ENCODE data around the gene KPNB1. TPM values are rescaled to one million over a fixed set of nuclear protein-coding genes. Genes with fewer than 3 reads are reported as not detected.
"Not testable (repeated sequence)": the region's sequence is repeated elsewhere in the genome, so short reads cannot be mapped to it uniquely, and the experiment has no call there.

KPNB1 gene
- total RNA-seq, 4 donors from 2014 or later: 55.6 to 313 (median 209) TPM

DNA sequence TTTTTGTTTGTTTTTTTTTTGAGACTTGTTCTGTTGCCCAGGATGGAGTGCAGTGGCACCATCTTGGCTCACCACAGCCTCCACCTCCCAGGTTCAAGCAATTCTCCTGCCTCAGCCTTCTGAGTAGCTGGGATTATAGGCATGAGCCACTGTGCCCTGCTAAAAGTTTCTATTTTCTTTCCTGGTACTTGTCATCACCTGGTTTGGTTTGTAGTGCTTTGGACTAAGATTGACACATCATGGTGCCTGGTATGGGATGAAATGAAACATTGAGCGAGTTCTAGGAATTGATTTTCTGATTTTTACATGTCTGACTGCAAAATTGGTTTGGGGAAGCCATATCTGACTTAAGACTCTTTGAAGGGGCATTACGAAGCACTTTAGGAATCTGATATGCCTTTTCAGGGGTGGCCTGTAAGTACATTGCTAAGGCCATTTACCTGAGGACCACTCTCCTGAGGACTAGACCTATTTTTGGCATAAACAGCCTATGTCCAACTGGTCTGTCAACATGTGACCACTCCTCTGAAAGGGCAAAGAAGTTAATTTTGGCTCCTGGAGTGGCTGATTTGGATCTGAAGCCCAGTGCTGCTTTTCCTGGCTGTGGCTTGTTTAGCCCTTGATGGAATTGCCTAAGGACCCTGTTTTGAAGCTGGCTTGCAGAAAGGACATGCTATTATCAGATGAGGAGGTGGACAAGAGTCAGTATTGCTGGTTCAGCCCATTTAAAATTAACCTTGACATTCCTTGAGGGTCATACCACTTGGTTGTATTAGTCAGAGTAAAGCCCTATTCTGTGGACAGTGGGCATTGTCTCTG lies 25.9 kb downstream of the KPNB1 start:
- no peaks in the 10 kb centered on the region for H3K36me3 ChIP-seq
- no peaks in the 10 kb centered on the region for H3K27me3 ChIP-seq
- intact Hi-C loops (cut with DNase I; ENCODE audit: low total_unique reads): loop anchor here (5.0 kb wide), 1 partner anchor 1778 kb away; no protein-coding TSS in a partner anchor
- H3K4me3 ChIP-seq: no peak overlapping the region
- H3K4me1 ChIP-seq: no peaks in the 10 kb centered on the region
- no peaks in the 10 kb centered on the region for H3K9me3 ChIP-seq
- DNase-seq: no peak
- H3K27ac ChIP-seq: no peak overlapping the region
- TF ChIP-seq, protein P1, sequence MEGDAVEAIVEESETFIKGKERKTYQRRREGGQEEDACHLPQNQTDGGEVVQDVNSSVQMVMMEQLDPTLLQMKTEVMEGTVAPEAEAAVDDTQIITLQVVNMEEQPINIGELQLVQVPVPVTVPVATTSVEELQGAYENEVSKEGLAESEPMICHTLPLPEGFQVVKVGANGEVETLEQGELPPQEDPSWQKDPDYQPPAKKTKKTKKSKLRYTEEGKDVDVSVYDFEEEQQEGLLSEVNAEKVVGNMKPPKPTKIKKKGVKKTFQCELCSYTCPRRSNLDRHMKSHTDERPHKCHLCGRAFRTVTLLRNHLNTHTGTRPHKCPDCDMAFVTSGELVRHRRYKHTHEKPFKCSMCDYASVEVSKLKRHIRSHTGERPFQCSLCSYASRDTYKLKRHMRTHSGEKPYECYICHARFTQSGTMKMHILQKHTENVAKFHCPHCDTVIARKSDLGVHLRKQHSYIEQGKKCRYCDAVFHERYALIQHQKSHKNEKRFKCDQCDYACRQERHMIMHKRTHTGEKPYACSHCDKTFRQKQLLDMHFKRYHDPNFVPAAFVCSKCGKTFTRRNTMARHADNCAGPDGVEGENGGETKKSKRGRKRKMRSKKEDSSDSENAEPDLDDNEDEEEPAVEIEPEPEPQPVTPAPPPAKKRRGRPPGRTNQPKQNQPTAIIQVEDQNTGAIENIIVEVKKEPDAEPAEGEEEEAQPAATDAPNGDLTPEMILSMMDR (IDR thresholded peaks at IDR 0.05): no peak
- TF ChIP-seq POLR2A (IDR thresholded peaks at IDR 0.05): no peak

DNA sequence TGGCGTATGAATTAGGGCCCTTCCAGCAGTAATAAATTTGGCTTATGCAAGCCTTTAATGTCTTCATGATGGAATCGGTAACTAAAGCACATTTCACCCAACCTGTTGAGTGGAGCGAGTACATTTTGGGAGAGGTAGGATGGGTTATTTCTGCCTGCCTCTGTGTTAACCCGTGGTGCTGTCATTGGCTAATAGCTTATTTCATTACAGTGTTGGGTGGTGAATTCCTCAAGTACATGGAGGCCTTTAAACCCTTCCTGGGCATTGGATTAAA lies 26.4 kb downstream of the KPNB1 start:
- TF ChIP-seq, protein P1 (IDR thresholded peaks at IDR 0.05): no peak
- TF ChIP-seq POLR2A (IDR thresholded peaks at IDR 0.05): no peak
- H3K27me3 ChIP-seq: no peaks in the 10 kb centered on the region
- no peak overlapping the region for H3K27ac ChIP-seq
- no peaks in the 10 kb centered on the region for H3K36me3 ChIP-seq
- DNase-seq: no peak
- intact Hi-C loops (cut with DNase I; ENCODE audit: low total_unique reads): loop anchor here (5.0 kb wide), 1 partner anchor 1779 kb away; no protein-coding TSS in a partner anchor
- H3K4me3 ChIP-seq: no peak overlapping the region
- no peaks in the 10 kb centered on the region for H3K4me1 ChIP-seq
- no peaks in the 10 kb centered on the region for H3K9me3 ChIP-seq

DNA sequence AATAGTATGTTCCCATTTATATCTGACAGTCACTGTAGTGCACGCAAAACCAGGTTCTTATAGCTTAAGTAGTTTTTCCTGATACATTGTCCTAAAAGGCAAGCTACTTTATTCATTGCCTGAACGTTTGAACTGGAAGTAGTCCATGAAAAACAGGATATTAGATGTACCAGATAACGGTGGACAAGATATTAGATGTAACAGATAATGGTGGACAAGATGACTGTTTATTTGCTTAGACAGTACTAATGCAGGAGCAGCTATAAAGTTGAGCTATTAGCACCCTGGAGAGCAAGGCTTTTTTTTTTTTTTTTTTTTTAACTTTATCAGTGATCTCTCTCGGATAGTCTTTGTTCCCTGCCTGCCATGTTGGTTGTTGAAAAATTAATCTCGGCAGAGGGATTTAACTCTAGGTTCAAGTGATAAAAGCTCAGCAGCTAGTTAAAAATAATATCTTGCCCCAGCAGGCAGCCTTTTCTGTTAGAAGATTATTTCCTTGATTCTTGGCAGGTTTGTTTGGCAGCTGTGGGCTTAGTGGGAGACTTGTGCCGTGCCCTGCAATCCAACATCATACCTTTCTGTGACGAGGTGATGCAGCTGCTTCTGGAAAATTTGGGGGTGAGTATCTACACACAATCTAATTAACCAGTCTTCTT lies 26.9 kb downstream of the KPNB1 start:
- H3K36me3 ChIP-seq: no peaks in the 10 kb centered on the region
- intact Hi-C loops (cut with DNase I; ENCODE audit: low total_unique reads): loop anchor here (5.0 kb wide), 1 partner anchor 1779 kb away; no protein-coding TSS in a partner anchor
- DNase-seq: no peak

DNA sequence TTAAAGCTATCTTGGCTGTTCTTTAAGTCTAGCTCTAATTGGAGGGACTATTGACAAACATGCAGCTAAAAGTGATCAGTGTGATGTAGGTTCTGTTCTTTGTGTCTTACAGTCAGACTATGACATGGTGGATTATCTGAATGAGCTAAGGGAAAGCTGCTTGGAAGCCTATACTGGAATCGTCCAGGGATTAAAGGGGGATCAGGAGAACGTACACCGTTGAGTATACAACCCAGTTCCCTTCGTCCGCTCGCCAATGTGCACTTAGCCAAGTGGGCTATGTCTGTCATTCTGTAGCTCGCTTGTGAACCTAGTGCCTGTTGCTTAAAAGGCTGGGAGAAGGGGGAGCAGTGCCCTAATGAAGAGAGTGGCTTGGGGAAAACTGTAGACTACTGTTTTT lies 28.5 kb downstream of the KPNB1 start:
- TF ChIP-seq, protein P1 (IDR thresholded peaks at IDR 0.05): no peak
- no peak for TF ChIP-seq POLR2A (IDR thresholded peaks at IDR 0.05)
- H3K27ac ChIP-seq: no peak overlapping the region
- H3K27me3 ChIP-seq: no peaks in the 10 kb centered on the region
- no peaks in the 10 kb centered on the region for H3K9me3 ChIP-seq
- H3K4me3 ChIP-seq: no peak overlapping the region
- intact Hi-C loops (cut with DNase I; ENCODE audit: low total_unique reads): loop anchor here (5.0 kb wide), 1 partner anchor 1781 kb away; no protein-coding TSS in a partner anchor
- no peak for DNase-seq
- H3K4me1 ChIP-seq: no peaks in the 10 kb centered on the region
- H3K36me3 ChIP-seq: no peaks in the 10 kb centered on the region

More for the DNA sequence above, 26.9 kb downstream of the KPNB1 start:
- Histone ChIP-seq H3K9me3 (no peaks in the 10 kb centered on the region), H3K27ac (no peak overlapping the region), H3K4me1 (no peaks in the 10 kb centered on the region), H3K27me3 (no peaks in the 10 kb centered on the region), H3K4me3 (no peak overlapping the region)
- TF ChIP-seq, protein P1 (IDR thresholded peaks at IDR 0.05): no peak
- no peak for TF ChIP-seq POLR2A (IDR thresholded peaks at IDR 0.05)

DNA sequence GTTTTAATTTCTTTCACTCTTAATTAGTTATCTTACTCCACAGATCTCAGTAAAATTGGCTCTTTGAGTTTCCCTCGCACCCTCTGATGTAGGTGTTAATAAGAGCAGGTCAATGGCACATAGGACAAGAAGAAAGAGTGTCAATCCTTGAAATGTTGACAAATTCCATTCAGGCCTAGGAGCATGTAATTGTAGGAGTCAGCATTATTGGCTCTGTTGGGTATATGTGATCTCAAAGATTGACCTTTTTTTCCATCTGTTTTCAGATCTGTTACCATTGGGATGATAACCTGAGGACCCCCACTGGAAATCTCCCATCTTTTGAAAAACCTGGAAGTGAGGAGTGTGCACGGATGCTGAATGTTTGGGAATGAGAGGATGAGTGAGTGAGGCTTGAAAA lies 32.4 kb downstream of the KPNB1 start:
- intact Hi-C loops (cut with DNase I; ENCODE audit: low total_unique reads): no loop called here
- no peak overlapping the region for H3K4me3 ChIP-seq
- TF ChIP-seq, protein P1 (IDR thresholded peaks at IDR 0.05): no peak
- no peak for TF ChIP-seq POLR2A (IDR thresholded peaks at IDR 0.05)
- H3K27me3 ChIP-seq: no peaks in the 10 kb centered on the region
- no peaks in the 10 kb centered on the region for H3K9me3 ChIP-seq
- H3K4me1 ChIP-seq: no peaks in the 10 kb centered on the region
- no peak overlapping the region for H3K27ac ChIP-seq
- DNase-seq: no peak
- no peaks in the 10 kb centered on the region for H3K36me3 ChIP-seq

DNA sequence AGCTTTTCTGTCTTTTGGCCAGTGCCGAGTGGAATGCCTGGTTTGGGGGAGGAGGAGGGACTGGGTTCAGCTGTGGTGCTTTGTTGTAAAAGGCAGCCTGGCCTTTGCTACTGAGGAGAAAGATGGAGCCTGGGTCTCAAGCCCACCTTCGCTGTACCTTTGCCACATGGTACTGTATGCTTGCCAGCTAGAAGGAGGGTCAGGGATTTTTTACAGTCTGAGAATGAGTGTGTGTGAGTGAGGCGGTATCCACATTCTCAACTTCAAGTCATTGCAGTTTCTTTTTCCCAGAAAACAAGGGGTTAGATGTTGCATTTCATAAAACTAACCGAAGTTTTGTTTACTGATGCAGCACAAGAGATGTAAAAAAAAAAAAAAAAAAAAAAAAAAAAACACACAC lies 33.0 kb downstream of the KPNB1 start:
- H3K27ac ChIP-seq; intact Hi-C loops (cut with DNase I; ENCODE audit: low total_unique reads); H3K4me3 ChIP-seq; H3K9me3 ChIP-seq; H3K27me3 ChIP-seq; DNase-seq; H3K4me1 ChIP-seq; H3K36me3 ChIP-seq: not testable (repeated sequence)

All from uterus (tissue), 4 donors.